RWPE1 (cell line): ENCODE data around the gene GAP43.

Source experiments
- CTCF ChIA-PET: fragments of 350-600 bp; sonication (Branson Sonifier 250); formaldehyde crosslinking; extraction: SDS; loops from one replicate; lab custom pipeline; 2021; lab: Yijun Ruan, JAX
- POLR2A ChIA-PET: fragments of 400-600 bp; formaldehyde crosslinking; extraction: SDS; loops from one replicate; lab custom pipeline; 2020; ENCODE audit warnings: antibody characterized with exemption; ENCODE audit not compliant: low non-redundant PET; lab: Yijun Ruan, JAX
- DNase-seq: peaks from one replicate; pipeline ENCODE4 v3.0.0; 2012; ENCODE audit warnings: low spot score
- H3K27ac ChIP-seq: fragments of 450-650 bp; 2 replicates; pipeline ENCODE4 v1.5.1; 2017
- TF ChIP-seq, protein P1 (sequence below): fragments of 450-650 bp; conservative IDR thresholded peaks from 2 replicates; pipeline ENCODE4 v1.5.1; 2017; ENCODE audit warnings: low read depth, mild to moderate bottlenecking

Gene GAP43

DNA sequence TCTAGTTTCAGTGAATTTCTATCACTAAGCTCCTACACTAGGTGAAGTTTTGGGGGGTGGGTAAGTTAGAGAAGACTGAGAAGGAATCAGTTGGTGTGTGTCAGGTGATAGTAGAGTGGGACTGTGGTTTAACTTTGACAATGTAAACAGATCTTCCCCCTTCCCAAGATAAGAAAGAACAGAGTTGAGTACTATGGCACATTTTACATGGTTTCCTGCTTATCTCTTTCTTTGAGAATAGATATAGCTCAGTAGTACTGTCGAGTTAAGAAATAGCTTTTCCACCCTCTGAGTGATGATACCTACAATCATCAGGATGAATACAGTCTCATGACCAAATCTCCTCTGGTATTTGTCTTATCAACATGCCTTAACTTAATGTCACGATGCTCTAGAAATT, 42.8 kb downstream of the GAP43 start:
- CTCF ChIA-PET = no interaction called here
- TF ChIP-seq, protein P1, sequence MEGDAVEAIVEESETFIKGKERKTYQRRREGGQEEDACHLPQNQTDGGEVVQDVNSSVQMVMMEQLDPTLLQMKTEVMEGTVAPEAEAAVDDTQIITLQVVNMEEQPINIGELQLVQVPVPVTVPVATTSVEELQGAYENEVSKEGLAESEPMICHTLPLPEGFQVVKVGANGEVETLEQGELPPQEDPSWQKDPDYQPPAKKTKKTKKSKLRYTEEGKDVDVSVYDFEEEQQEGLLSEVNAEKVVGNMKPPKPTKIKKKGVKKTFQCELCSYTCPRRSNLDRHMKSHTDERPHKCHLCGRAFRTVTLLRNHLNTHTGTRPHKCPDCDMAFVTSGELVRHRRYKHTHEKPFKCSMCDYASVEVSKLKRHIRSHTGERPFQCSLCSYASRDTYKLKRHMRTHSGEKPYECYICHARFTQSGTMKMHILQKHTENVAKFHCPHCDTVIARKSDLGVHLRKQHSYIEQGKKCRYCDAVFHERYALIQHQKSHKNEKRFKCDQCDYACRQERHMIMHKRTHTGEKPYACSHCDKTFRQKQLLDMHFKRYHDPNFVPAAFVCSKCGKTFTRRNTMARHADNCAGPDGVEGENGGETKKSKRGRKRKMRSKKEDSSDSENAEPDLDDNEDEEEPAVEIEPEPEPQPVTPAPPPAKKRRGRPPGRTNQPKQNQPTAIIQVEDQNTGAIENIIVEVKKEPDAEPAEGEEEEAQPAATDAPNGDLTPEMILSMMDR = no peak
- DNase-seq = no peak
- no peak overlapping the region for H3K27ac ChIP-seq
- POLR2A ChIA-PET = no interaction called here

DNA sequence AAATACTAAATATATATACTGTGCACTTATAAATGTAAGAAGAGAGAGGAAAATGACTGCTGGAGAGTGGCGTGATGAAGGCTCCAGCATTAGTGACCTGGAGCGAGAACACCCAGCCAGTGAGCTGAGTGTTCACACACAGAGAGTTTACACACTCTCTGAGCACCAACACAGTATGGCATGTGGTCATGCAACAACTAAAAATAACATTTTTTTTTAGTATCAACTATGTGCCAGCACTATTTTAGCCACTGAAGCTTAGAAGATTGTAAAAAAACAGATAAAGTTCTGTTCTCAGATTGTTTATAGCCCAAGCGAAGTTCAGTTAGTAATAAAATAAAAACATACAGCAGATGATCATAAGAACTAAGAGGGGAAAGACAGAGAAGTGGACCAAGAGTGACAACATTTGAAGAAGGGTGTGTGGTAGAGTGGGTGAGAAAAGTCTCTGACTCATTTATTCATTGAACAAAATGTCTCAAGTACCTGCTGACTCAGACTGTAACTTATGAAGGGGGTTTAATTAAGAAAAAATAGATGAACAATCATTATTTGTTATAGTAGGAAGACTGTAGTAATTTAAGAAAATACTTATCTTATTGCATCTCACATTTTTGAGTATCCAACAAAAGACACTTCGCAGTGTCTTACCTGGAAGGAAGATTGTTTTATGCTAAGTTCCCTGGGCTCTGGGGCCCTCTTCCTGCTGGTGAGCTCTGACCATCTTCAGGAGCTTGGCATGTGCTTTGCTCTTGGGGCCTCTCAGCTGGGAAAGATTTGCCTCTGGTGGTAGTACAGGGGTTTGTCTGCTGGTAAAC, 43.8 kb downstream of the GAP43 start:
- CTCF ChIA-PET = no interaction called here
- POLR2A ChIA-PET = no interaction called here
- TF ChIP-seq, protein P1 = no peak

DNA sequence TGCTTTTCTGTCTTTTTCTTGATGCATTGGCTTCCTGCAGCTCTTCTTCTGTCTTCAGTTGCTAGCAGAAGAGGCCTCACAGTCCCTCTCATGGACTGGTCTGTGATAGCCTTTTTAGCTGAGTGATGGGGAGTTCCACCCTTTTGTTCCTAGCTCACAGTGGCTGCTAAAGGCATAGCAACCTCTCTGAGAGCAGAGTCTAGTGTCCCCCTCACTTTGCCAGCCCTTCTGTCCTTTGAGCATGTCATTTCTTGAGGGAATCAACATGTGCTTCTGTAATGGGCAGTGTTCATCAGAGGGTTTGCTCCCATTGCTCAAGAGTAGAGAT, 44.4 kb downstream of the GAP43 start:
- TF ChIP-seq, protein P1 = no peak
- no peak overlapping the region for H3K27ac ChIP-seq
- CTCF ChIA-PET = no interaction called here

More for the DNA sequence above, 43.8 kb downstream of the GAP43 start:
- DNase-seq = peak; percentile 33
- H3K27ac ChIP-seq = no peak overlapping the region

DNA sequence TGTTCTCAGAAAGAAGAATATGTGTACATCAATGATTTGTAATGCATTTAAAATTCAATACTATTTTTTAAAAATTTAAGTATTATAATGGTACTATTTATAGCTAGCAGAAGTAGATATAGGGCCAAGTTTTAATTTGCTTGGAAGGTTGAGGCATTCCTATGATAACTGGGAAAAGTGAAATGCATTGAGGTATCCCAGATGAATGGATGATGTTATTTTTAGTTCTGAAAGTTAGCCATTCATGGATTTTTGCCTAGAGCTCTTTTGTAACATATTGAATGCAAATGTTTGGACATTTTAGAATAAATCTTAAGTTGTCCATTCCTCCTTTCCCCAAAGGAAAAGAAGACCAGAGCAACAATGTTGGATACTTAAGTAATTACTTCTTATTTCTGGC, 47.6 kb downstream of the GAP43 start:
- ChIA-PET CTCF (no interaction called here), POLR2A (no interaction called here)
- TF ChIP-seq, protein P1 = no peak
- DNase-seq = no peak
- no peak overlapping the region for H3K27ac ChIP-seq

More for the DNA sequence above, 44.4 kb downstream of the GAP43 start:
- POLR2A ChIA-PET = no interaction called here
- DNase-seq = no peak

DNA sequence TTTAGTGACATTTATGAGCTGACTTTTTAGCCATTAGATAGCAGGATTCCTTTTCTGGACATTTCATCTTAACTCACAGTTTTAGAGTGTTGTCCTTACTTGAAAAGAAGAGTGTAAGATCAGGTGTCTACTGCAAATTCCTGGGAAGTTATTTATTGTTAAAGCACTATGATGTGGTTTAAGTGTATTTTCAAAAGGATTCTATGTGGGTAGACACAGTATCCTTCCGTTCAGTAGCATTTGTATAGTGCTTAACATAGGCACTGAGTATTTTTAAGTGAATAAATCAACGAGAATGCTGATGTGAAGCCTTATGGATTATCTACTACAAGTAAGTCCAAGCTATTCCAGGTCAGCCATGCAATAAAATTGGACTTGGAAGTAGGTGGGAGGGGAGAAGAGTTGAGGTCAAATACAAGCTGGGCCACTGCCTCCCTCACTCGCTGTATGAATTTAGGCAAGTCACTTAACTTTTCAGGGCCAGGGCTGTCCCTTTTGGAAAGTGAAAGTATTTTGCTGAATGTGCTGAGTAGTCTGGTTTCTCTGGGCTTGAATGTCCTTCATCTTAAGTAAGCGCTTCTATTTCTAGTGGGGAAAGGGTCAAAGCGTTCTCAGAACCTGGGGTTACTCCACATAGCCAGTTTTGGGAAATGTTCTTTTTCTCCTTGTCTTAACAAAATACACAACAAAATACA, 48.6 kb downstream of the GAP43 start:
- POLR2A ChIA-PET = no interaction called here
- DNase-seq = no peak
- no peak overlapping the region for H3K27ac ChIP-seq
- TF ChIP-seq, protein P1 = no peak
- CTCF ChIA-PET = interaction anchor here (0.6 kb wide), 1 partner anchor 9 kb away, joined by 4 read pairs; no protein-coding TSS in a partner anchor

DNA sequence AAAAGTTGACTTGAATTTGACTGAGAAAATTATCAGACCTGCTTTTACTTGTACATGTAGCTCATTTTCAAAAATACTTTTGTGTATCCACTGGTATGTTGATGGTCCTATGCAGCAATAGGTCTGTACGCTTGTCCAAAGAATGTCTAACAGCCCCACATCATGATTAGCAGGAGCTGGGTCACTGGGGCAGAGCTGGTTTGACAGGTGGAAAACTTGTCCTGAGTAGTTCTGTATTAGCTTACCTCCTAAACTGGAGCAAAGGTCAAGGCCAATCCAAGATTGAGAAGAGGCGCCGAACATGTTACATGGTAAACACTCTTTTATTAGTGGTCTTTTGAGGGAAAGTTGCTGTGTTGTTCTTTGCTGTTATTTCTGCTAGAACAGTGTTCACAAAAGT, 50.6 kb downstream of the GAP43 start:
- POLR2A ChIA-PET = interaction anchor here (0.6 kb wide), 1 partner anchor 679 kb away, joined by 3 read pairs; no protein-coding TSS in a partner anchor
- CTCF ChIA-PET = interaction anchor here (0.7 to 1.0 kb wide), 2 partner anchors 19 to 272 kb away, joined by 3 read pairs; no protein-coding TSS in a partner anchor

More for the DNA sequence above, 50.6 kb downstream of the GAP43 start:
- no peak overlapping the region for H3K27ac ChIP-seq
- TF ChIP-seq, protein P1 = no peak
- DNase-seq = no peak
